ENCODE results near the gene SCN5A.

SCN5A gene

DNA sequence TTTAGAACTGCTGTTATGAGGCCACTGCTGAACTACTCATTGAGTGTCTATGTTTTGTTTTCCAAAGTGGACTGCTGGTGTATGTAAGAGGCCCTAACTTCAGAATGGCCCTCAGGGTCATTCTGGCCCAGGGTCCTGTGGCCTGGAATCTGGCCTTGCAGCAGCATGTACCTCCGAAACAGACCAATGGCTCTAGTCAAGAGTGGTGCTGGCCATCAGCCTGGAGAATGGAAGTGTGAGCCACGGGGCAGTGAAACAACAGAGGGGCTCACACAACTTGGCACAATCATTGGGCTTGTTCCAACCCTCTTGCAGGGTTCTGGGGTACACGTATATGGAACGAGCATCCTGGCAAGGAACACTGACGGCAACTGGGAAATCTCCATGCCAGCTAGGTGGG is 40.5 kb downstream of the SCN5A start:
- Mint-ChIP-seq H3K36me3 (ENCODE audit: low read depth) (no peaks in the 10 kb centered on the region), H3K4me3 (no peak overlapping the region), H3K9me3 (no peaks in the 10 kb centered on the region), H3K27ac (no peak overlapping the region), H3K27me3 (ENCODE audit: low read depth) (no peaks in the 10 kb centered on the region), H3K4me1 (ENCODE audit: low read depth) (no peaks in the 10 kb centered on the region)

DNA sequence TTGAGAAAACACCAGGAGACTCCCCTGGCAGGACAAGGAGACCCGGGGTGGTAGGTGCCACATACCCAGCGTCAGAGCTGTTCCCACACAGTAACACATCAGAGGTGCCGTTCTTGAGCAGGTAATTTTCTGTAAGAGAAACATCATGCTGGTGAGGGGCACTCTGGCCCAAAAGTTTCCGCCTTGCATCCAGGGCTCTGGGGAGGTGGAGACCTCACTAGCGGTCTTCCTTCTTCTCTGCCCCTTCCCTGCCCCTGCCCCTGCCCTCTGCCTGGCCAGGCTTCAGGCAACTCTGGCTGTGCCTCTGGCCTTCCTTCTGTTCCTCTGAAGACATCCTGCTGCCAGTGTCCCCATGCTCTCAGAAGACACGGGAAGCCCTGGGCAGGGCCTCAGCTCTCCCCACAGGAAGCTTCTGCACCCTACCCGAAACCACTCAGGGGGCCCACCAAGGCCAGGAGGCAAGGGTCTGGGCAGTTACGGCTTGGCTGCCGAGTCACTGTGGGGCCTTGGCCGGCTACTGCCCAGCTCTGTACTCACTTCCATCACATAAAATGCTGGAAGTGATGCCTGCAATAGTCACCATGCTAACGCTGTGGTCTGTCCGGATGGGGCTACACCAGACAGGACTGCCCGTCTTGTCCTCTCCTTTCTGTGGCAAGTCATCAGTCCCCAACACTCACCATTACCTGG is 41.3 kb downstream of the SCN5A start:
- Mint-ChIP-seq H3K4me3 (no peak overlapping the region), H3K4me1 (ENCODE audit: low read depth) (no peaks in the 10 kb centered on the region), H3K9me3 (no peaks in the 10 kb centered on the region), H3K27me3 (ENCODE audit: low read depth) (no peaks in the 10 kb centered on the region), H3K36me3 (ENCODE audit: low read depth) (no peaks in the 10 kb centered on the region), H3K27ac (no peak overlapping the region)

DNA sequence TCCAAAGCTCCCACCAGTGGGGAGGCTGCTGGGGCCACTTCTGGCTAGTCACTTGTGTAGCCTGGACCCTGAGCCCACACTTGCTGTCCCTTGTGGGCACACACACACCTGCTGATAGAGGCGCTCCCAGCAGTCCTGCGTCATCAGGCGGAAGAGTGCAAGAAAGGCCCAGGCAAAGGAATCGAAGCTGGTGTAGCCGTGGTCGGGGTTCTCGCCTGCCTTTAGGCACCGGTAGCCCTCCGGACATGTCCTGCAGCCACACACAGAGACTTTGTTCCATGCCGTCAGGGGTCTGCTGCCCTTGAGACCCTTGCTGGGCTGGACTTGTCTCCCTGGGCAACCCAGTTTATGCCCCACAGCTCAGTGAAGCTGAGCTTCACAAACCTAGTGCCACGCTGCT is 42.9 kb downstream of the SCN5A start:
- Mint-ChIP-seq H3K9me3 (no peaks in the 10 kb centered on the region), H3K36me3 (ENCODE audit: low read depth) (no peaks in the 10 kb centered on the region), H3K27me3 (ENCODE audit: low read depth) (no peaks in the 10 kb centered on the region), H3K4me1 (ENCODE audit: low read depth) (no peaks in the 10 kb centered on the region), H3K4me3 (no peak overlapping the region), H3K27ac (no peak overlapping the region)

DNA sequence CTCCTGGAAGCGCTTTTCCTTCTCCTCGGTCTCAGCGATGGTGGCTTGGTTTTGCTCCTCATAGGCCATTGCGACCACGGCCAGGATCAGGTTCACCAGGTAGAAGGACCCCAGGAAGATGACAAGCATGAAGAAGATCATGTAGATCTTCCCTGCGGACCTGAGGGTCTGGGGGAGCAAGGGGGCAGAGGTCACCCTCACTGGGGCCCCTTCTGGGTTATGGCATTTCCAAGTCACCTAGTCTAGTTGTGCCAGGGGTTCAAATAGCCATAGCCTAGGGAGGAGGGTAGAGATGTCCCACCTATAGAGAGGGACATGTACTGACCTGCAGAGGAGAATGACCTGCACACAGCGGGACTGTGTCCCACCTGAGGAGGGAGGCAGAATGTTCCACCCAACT is 43.5 kb downstream of the SCN5A start:
- H3K4me1 Mint-ChIP-seq (ENCODE audit: low read depth) = no peaks in the 10 kb centered on the region
- H3K9me3 Mint-ChIP-seq = no peaks in the 10 kb centered on the region
- no peaks in the 10 kb centered on the region for H3K36me3 Mint-ChIP-seq (ENCODE audit: low read depth)
- no peak overlapping the region for H3K4me3 Mint-ChIP-seq
- H3K27ac Mint-ChIP-seq = no peak overlapping the region
- no peaks in the 10 kb centered on the region for H3K27me3 Mint-ChIP-seq (ENCODE audit: low read depth)

DNA sequence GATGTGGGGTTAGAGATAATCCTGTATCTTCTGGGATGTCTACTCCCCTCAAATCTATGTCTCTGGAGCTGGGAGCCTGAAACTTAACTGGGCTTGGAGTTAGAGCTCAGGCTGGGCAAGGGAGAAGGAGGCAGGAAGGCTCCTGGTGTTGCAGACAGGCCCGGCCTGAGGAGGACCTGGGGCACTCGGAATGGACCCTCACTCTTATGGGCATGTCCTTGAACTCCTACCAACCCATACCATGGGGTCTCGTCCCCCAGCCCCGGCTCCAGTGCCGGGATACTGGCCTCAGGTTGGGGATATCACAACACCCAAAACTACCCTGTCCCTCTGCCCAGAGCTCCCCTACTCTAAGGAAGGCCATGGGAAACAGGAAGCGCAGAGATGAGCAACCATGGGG is 45.2 kb downstream of the SCN5A start:
- no peaks in the 10 kb centered on the region for H3K27me3 Mint-ChIP-seq (ENCODE audit: low read depth)

DNA sequence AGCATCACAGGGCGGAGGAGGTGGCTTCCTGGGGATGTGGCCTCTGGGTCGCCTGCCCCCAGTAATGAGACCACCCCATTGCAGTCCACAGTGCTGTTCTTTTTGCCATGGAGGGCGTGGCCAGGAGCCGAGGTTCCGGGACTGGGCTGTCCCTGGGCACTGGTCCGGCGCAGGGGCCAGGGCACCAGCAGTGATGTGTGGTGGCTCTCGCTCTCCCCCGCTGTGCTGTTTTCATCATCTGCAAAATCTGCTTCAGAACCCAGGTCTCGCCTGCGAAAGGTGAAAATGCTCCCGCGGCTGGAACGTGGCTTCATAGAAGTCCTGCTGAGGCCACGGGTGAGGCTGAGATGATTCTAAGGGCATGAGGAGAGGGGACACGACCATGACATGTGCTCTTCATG is 45.8 kb downstream of the SCN5A start:
- Mint-ChIP-seq H3K27ac (no peak overlapping the region), H3K36me3 (ENCODE audit: low read depth) (no peaks in the 10 kb centered on the region), H3K27me3 (ENCODE audit: low read depth) (no peaks in the 10 kb centered on the region), H3K9me3 (no peaks in the 10 kb centered on the region), H3K4me1 (ENCODE audit: low read depth) (no peaks in the 10 kb centered on the region), H3K4me3 (no peak overlapping the region)

More for the DNA sequence above, 45.2 kb downstream of the SCN5A start:
- no peaks in the 10 kb centered on the region for H3K36me3 Mint-ChIP-seq (ENCODE audit: low read depth)
- H3K4me1 Mint-ChIP-seq (ENCODE audit: low read depth) = no peaks in the 10 kb centered on the region
- H3K9me3 Mint-ChIP-seq = no peaks in the 10 kb centered on the region
- H3K27ac Mint-ChIP-seq = no peak overlapping the region
- H3K4me3 Mint-ChIP-seq = no peak overlapping the region

- H3K4me1 Mint-ChIP-seq (ENCODE audit: low read depth) = no peaks in the 10 kb centered on the region
- no peak overlapping the region for H3K27ac Mint-ChIP-seq
- no peaks in the 10 kb centered on the region for H3K27me3 Mint-ChIP-seq (ENCODE audit: low read depth)
- no peak overlapping the region for H3K4me3 Mint-ChIP-seq
- H3K36me3 Mint-ChIP-seq (ENCODE audit: low read depth) = no peaks in the 10 kb centered on the region
- no peaks in the 10 kb centered on the region for H3K9me3 Mint-ChIP-seq
These were observed 46.8 kb downstream of the SCN5A start for GRCh38 chr3:38602576-38603250.

DNA sequence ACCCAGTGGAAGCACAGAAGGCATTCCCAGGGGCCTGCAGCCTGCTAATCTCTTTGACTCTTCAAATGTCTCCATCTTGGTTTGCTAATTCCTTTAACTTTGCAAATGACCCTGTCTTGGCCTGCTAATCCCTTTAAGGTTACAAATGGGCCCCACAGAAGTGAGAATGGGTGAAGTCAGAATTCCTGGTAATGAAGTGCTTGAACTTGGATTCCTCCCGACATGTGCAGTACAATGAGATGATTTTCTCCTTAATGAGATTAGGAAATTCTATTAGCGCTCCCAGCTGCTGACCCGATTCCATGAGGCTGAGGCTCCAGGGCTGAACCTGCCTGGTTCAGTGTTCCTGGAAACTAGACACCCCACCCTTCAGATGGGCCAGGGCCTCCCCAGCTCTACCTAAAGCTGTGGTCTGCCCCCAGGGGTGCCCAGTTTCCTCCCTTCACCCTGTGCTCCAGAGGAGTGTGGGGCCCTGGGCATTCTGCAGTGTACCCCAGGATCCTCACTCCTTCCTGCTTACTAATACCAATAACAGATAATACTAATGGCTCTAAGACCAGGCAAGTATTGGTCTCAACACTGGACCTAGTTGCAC is 47.4 kb downstream of the SCN5A start:
- no peak overlapping the region for H3K4me3 Mint-ChIP-seq
- no peak overlapping the region for H3K27ac Mint-ChIP-seq
- H3K4me1 Mint-ChIP-seq (ENCODE audit: low read depth) = no peaks in the 10 kb centered on the region
- no peaks in the 10 kb centered on the region for H3K9me3 Mint-ChIP-seq
- no peaks in the 10 kb centered on the region for H3K36me3 Mint-ChIP-seq (ENCODE audit: low read depth)
- peaks cover 3% of the 10 kb centered on the region for H3K27me3 Mint-ChIP-seq (ENCODE audit: low read depth)

DNA sequence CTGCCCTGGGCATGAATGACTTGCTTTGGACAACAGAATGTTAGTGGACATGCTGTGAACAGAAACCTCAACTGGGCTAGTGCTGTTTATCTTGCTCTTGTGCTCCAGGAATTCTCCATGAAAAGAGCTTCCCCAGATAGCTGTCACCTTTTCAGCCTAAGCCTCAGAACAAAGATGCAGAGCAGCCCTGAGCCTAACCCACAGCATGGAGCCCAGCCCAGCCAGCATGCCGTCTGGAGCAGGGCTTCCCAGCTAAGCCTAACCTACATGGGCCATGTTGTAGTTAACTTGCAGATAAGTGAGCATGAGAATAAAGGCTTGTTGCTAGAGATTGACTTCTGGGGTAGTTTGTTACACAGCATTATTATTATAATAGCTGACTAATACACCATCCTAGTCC is 48.9 kb downstream of the SCN5A start:
- no peaks in the 10 kb centered on the region for H3K9me3 Mint-ChIP-seq
- H3K27ac Mint-ChIP-seq = no peak overlapping the region
- no peaks in the 10 kb centered on the region for H3K4me1 Mint-ChIP-seq (ENCODE audit: low read depth)
- H3K36me3 Mint-ChIP-seq (ENCODE audit: low read depth) = no peaks in the 10 kb centered on the region
- H3K4me3 Mint-ChIP-seq = no peak overlapping the region
- H3K27me3 Mint-ChIP-seq (ENCODE audit: low read depth) = peaks cover 4% of the 10 kb centered on the region

- H3K9me3 Mint-ChIP-seq = no peaks in the 10 kb centered on the region
- H3K27ac Mint-ChIP-seq = no peak overlapping the region
- no peaks in the 10 kb centered on the region for H3K4me1 Mint-ChIP-seq (ENCODE audit: low read depth)
- no peaks in the 10 kb centered on the region for H3K36me3 Mint-ChIP-seq (ENCODE audit: low read depth)
- H3K4me3 Mint-ChIP-seq = no peak overlapping the region
- peaks cover 4% of the 10 kb centered on the region for H3K27me3 Mint-ChIP-seq (ENCODE audit: low read depth)
These were observed 49.6 kb downstream of the SCN5A start for GRCh38 chr3:38599886-38600285.

DNA sequence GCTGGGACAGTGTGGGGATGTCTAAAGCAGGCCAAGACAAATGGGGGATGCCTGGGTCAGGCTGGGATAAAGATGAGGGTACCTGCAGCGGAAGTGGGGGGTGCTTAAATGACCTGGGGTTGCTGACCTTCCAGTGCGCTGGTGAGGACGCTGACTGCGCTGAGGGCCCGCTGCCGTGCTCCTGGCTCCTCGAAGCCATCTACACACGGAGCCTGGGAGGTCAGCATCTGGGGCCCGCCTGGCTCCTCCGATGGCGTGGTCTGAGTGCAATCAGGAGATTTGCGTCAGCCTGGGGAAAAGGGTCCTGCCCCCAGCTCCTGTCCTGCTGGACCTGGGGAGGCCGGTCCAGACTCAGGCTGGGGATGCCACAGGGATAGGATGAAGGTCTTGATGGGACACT is 50.7 kb downstream of the SCN5A start:
- Mint-ChIP-seq H3K4me1 (ENCODE audit: low read depth) (no peaks in the 10 kb centered on the region), H3K27ac (no peak overlapping the region), H3K36me3 (ENCODE audit: low read depth) (no peaks in the 10 kb centered on the region), H3K4me3 (no peak overlapping the region), H3K27me3 (ENCODE audit: low read depth) (peaks cover 7% of the 10 kb centered on the region), H3K9me3 (no peaks in the 10 kb centered on the region)

- Mint-ChIP-seq H3K27me3 (ENCODE audit: low read depth) (peaks cover 11% of the 10 kb centered on the region), H3K36me3 (ENCODE audit: low read depth) (no peaks in the 10 kb centered on the region), H3K27ac (no peak overlapping the region), H3K4me3 (no peak overlapping the region), H3K9me3 (no peaks in the 10 kb centered on the region), H3K4me1 (ENCODE audit: low read depth) (no peaks in the 10 kb centered on the region)
These were observed 51.9 kb downstream of the SCN5A start for GRCh38 chr3:38597502-38598060.

GRCh38 chr3:38595393-38595792 is 54.1 kb downstream of the SCN5A start:
- H3K27me3 Mint-ChIP-seq (ENCODE audit: low read depth) = peaks cover 11% of the 10 kb centered on the region
- no peak overlapping the region for H3K27ac Mint-ChIP-seq
- H3K4me3 Mint-ChIP-seq = no peak overlapping the region
- H3K4me1 Mint-ChIP-seq (ENCODE audit: low read depth) = no peaks in the 10 kb centered on the region
- H3K36me3 Mint-ChIP-seq (ENCODE audit: low read depth) = no peaks in the 10 kb centered on the region
- no peaks in the 10 kb centered on the region for H3K9me3 Mint-ChIP-seq

- no peak overlapping the region for H3K27ac Mint-ChIP-seq
- no peaks in the 10 kb centered on the region for H3K4me1 Mint-ChIP-seq (ENCODE audit: low read depth)
- peaks cover 7% of the 10 kb centered on the region for H3K27me3 Mint-ChIP-seq (ENCODE audit: low read depth)
- H3K9me3 Mint-ChIP-seq = no peaks in the 10 kb centered on the region
- no peak overlapping the region for H3K4me3 Mint-ChIP-seq
- no peaks in the 10 kb centered on the region for H3K36me3 Mint-ChIP-seq (ENCODE audit: low read depth)
These were observed 59.0 kb downstream of the SCN5A start for GRCh38 chr3:38590521-38590920.
